Spleen (tissue), 7 donors: ENCODE results near the gene MRPL33.

Source experiments
- CTCF ChIP-seq, 11 experiments: fragments of 200-600 bp in 7 of 11; fragments of 450-650 bp in 4 of 11; sonication (generic) in 4 of 11; IDR thresholded peaks in 8 of 11; conservative IDR thresholded peaks in 3 of 11; 1 replicate in 7 of 11; 2 replicates in 4 of 11; pipeline versions ENCODE4 v1.4.0 to v1.8.0; 2016 to 2021; ENCODE audit warnings: antibody characterized with exemption in 11 of 11, inconsistent platforms in 4 of 11, mild to moderate bottlenecking in 1 of 11
- POLR2A ChIP-seq, 3 donors: fragments of 450-650 bp; IDR thresholded peaks; one replicate each; pipeline ENCODE4 v1.5.1; 2017; ENCODE audit warnings: antibody characterized with exemption in 3 of 3, mild to moderate bottlenecking in 1 of 3
- donor health status: DM: no; HTN: no; CAD: no; lungs with moderate emphysema.
- donor health status: DM: no; HTN: no; CAD: no.
- donor health status: DM: no; HTN: no; CAD: no.

- TF ChIP-seq CTCF (IDR thresholded peaks at IDR 0.05 in 8 of 11, conservative IDR thresholded peaks at IDR 0.05 in 3 of 11) (no peak), POLR2A (IDR thresholded peaks at IDR 0.05) (no peak)
Observed at GRCh38 chr2:27773959-27774358, 2.4 kb downstream of the MRPL33 start.
